GM15510 (cell line): Measurements from ENCODE around the gene DPP9.

Experiments used
- POLR2A ChIP-seq: IDR thresholded peaks from 3 replicates; pipeline ENCODE4 v1.6.1; 2011; ENCODE audit warnings: borderline replicate concordance; ENCODE audit not compliant: insufficient read length; ENCODE audit errors: extremely low read depth

Gene DPP9

DNA sequence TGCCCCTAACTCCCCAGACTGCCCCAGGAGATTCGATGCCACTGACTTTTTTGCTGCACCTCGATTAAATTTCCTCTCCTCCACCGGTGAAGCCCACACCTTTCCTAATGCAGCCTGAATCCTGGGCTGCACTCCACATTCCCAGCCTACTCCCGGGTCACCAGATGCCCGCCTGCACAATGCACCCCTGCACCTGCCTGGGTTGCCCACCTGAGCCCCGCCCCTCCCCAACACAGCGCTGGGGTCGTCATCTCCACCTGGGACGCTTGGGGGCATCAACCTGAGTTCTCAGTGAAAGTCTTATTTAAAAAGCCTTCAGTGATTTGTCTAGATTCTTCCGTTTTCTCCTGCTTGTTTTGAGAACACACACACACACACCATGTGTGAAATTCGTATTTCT is 24.5 kb upstream of the DPP9 start:
- no peak for TF ChIP-seq POLR2A

- TF ChIP-seq POLR2A = no peak
Observed at GRCh38 chr19:4745986-4746385, 22.3 kb upstream of the DPP9 start.

- TF ChIP-seq POLR2A = no peak
Observed at GRCh38 chr19:4744451-4745174, 21.0 kb upstream of the DPP9 start.

GRCh38 chr19:4742723-4743646 is 19.3 kb upstream of the DPP9 start:
- TF ChIP-seq POLR2A = no peak

- no peak for TF ChIP-seq POLR2A
Observed at GRCh38 chr19:4740092-4740491, 16.4 kb upstream of the DPP9 start.

GRCh38 chr19:4738734-4739133 is 15.1 kb upstream of the DPP9 start:
- TF ChIP-seq POLR2A = no peak

- TF ChIP-seq POLR2A = no peak
Observed at GRCh38 chr19:4737955-4738600, 14.4 kb upstream of the DPP9 start.

GRCh38 chr19:4733755-4734345 is 10.2 kb upstream of the DPP9 start:
- TF ChIP-seq POLR2A = no peak

GRCh38 chr19:4732680-4733114 is 9.1 kb upstream of the DPP9 start:
- no peak for TF ChIP-seq POLR2A

- no peak for TF ChIP-seq POLR2A
Observed at GRCh38 chr19:4730740-4731171, 7.1 kb upstream of the DPP9 start.

DNA sequence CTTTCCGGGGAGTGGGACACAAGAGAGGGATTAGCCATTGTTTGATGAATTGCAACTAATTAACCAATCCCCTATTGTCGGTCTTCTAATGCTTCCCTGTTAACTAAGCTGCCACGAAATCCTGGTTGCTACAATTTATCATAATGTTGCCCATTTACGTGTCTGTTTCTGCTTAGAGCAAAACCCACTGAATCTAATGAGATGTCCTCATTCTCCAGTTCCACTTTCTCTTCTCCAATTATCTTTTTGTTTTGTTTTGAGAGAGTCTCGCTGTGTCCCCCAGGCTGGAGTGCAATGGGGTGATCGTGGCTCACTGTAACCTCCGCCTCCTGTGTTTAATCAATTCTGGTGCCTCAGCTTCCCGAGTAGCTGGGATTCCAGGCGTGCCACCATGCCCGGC is 5.2 kb upstream of the DPP9 start:
- no peak for TF ChIP-seq POLR2A

DNA sequence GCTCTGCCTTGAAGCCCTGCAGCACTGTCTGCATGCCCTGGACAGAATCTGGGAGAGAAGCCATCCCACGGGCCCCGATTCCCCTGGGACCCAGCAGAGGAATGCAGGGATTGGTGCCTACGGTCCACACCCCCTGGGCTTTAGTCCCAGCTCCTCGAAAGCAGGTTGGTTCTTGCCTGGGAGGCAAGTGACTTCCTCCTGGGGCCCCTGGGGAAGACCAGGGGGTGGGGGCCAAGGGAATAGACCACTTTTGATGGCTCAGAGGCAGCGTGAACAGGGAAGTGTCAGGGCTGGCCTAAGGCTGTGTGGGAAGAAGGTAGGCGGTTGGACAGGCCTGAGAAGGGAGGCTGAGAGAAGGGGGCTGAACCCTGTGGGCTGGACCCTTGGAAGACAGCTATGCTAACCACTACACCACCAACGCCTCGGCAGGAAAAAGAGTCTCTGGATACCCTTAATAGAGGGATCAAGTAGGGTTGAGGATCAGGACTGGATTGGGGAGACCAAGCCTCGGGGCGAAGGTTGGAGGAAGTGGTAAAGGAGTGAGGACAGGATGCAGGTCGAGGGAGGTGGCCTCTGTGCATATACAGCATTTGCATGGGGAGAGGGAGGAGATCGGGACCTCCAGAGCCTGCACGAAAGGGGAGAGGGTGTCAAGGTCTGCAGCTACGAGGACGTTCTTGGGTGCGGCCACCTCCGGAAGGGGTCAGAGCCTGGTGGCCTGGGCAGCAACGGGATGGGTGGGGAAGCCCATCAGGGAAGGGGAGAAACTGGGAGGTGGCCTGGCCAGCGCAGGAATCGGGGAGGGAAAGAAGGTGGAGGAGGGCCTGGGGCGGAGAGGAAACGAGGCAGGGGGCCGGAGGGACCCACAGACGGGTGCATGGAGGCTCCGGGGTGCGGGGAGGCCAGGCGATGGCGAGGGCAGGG is 709 bp downstream of the DPP9 start:
- no peak for TF ChIP-seq POLR2A

- TF ChIP-seq POLR2A = no peak
Observed at GRCh38 chr19:4721196-4721595, 2.4 kb downstream of the DPP9 start.

DNA sequence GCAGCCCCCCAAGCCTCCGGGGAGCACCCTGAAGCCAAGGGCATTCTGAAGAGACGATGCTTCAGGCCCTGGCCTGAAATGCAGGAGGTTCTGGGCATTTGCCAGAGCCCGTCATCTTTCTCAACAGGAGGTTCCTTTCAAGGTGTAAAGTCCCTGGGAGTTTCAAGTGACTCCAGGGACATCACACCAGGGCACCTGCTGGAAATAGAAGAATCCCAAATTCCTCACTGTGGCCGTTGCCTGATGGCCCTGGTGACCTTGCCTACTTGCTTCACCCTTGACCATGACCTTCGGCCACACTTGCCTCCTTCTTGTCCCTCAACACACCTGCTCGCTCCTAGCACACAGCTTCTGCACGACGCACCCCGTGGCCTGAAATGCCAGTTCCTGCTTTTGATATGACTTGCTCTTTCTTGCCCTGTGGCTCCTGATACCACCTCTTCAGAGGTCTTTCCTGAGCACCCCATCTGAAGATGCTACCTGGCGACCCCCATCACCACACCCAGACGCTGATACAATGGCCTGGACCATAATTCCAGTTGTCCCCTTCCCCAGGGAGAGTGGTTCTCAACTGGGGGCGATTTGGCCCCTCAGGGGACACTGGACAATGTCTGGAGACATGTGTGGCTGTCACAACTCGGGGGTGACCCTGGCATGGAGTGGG is 3.5 kb downstream of the DPP9 start:
- no peak for TF ChIP-seq POLR2A

GRCh38 chr19:4719499-4719866 is 4.2 kb downstream of the DPP9 start:
- TF ChIP-seq POLR2A = no peak
